Measurements from ENCODE around the gene TMEM255B. TPM values are rescaled to one million over a fixed set of nuclear protein-coding genes. Genes with fewer than 3 reads are reported as not detected.

The TMEM255B gene
- total RNA-seq, 1 donor from 2014 or later = 8.4 TPM

GRCh38 chr13:113816946-113817859, 58.2 kb downstream of the TMEM255B start:
- Histone ChIP-seq H3K4me3 (ENCODE audit: insufficient read depth, low read depth, low read length) (no peak overlapping the region), H3K9ac (ENCODE audit: low read length) (no peak overlapping the region), H3K27ac (ENCODE audit: low read depth, low read length) (no peak overlapping the region), H3K4me2 (ENCODE audit: low read length) (no peak overlapping the region), H3K27me3 (ENCODE audit: insufficient read depth, low read length) (no peaks in the 10 kb centered on the region), H4K20me1 (ENCODE audit: insufficient read depth, low read length) (no peaks in the 10 kb centered on the region), H2AFZ (ENCODE audit: low read depth, low read length) (no peak overlapping the region), H3K9me3 (ENCODE audit: insufficient read depth, low read depth, low read length) (no peaks in the 10 kb centered on the region), H3K79me2 (ENCODE audit: insufficient read depth, low read length) (no peaks in the 10 kb centered on the region), H3K4me1 (ENCODE audit: insufficient read depth, low read length) (peaks cover 44% of the 10 kb centered on the region), H3K36me3 (ENCODE audit: insufficient read depth, low read length) (no peaks in the 10 kb centered on the region)
- H3K9me3 Mint-ChIP-seq (ENCODE audit: unreplicated experiment) = peaks cover 2% of the 10 kb centered on the region
- H3K4me3 Mint-ChIP-seq (ENCODE audit: unreplicated experiment) = no peak overlapping the region
- peaks cover 23% of the 10 kb centered on the region for H3K36me3 Mint-ChIP-seq (ENCODE audit: low read depth, unreplicated experiment)
- H3K27ac Mint-ChIP-seq (ENCODE audit: unreplicated experiment) = peak overlapping the region; percentile 81
- TF ChIP-seq EZH2 (IDR thresholded peaks at IDR 0.05; ENCODE audit: insufficient read depth, low read length) = no peak
- peak; percentile 72 for TF ChIP-seq CTCF (IDR thresholded peaks at IDR 0.05; ENCODE audit: insufficient read depth, low read depth, low read length)
- FAIRE-seq (peak; percentile 56), DNase-seq (ENCODE audit: low read depth) (peak; percentile 70)
- H3K4me1 Mint-ChIP-seq (ENCODE audit: low read depth, unreplicated experiment) = peaks cover 36% of the 10 kb centered on the region
- H3K27me3 Mint-ChIP-seq (ENCODE audit: low read depth, unreplicated experiment) = peaks cover 2% of the 10 kb centered on the region

- Histone ChIP-seq H3K79me2 (ENCODE audit: insufficient read depth, low read length) (no peaks in the 10 kb centered on the region), H3K4me1 (ENCODE audit: insufficient read depth, low read length) (peaks cover 48% of the 10 kb centered on the region), H3K27ac (ENCODE audit: low read depth, low read length) (no peak overlapping the region), H3K9me3 (ENCODE audit: insufficient read depth, low read depth, low read length) (no peaks in the 10 kb centered on the region), H3K4me2 (ENCODE audit: low read length) (no peak overlapping the region), H3K27me3 (ENCODE audit: insufficient read depth, low read length) (no peaks in the 10 kb centered on the region), H3K36me3 (ENCODE audit: insufficient read depth, low read length) (no peaks in the 10 kb centered on the region), H3K9ac (ENCODE audit: low read length) (no peak overlapping the region), H2AFZ (ENCODE audit: low read depth, low read length) (no peak overlapping the region), H3K4me3 (ENCODE audit: insufficient read depth, low read depth, low read length) (no peak overlapping the region), H4K20me1 (ENCODE audit: insufficient read depth, low read length) (no peaks in the 10 kb centered on the region)
- no peak for FAIRE-seq
- no peak overlapping the region for H3K4me3 Mint-ChIP-seq (ENCODE audit: unreplicated experiment)
- H3K9me3 Mint-ChIP-seq (ENCODE audit: unreplicated experiment) = peaks cover 2% of the 10 kb centered on the region
- TF ChIP-seq CTCF (IDR thresholded peaks at IDR 0.05; ENCODE audit: insufficient read depth, low read depth, low read length) = no peak
- TF ChIP-seq EZH2 (IDR thresholded peaks at IDR 0.05; ENCODE audit: insufficient read depth, low read length) = no peak
- H3K4me1 Mint-ChIP-seq (ENCODE audit: low read depth, unreplicated experiment) = peaks cover 36% of the 10 kb centered on the region
- peaks cover 2% of the 10 kb centered on the region for H3K27me3 Mint-ChIP-seq (ENCODE audit: low read depth, unreplicated experiment)
- H3K27ac Mint-ChIP-seq (ENCODE audit: unreplicated experiment) = no peak overlapping the region
- peaks cover 27% of the 10 kb centered on the region for H3K36me3 Mint-ChIP-seq (ENCODE audit: low read depth, unreplicated experiment)
- no peak for DNase-seq (ENCODE audit: low read depth)
These were observed 59.0 kb downstream of the TMEM255B start for GRCh38 chr13:113817860-113818691.
